Colonic mucosa (tissue), 4 donors: ENCODE results near the gene ZBTB45. TPM values are rescaled to one million over a fixed set of nuclear protein-coding genes. Genes with fewer than 3 reads are reported as not detected.

Experiments used
- DNase-seq: peaks from one replicate; pipeline ENCODE4 v3.0.0-alpha.2; 2020
- H3K27ac ChIP-seq: fragments of 200-600 bp; one replicate; pipeline ENCODE4 v1.8.0; 2021
- H3K27me3 ChIP-seq: fragments of 200-600 bp; one replicate; pipeline ENCODE4 v1.8.0; 2021
- H3K36me3 ChIP-seq: fragments of 200-600 bp; one replicate; pipeline ENCODE4 v1.8.0; 2021
- H3K4me1 ChIP-seq: fragments of 200-600 bp; one replicate; pipeline ENCODE4 v1.8.0; 2021; ENCODE audit warnings: mild to moderate bottlenecking
- H3K4me3 ChIP-seq: fragments of 200-600 bp; one replicate; pipeline ENCODE4 v1.8.0; 2021
- H3K9ac ChIP-seq, 2 donors: one replicate each; pipeline ENCODE4 v1.7.0; 2013; ENCODE audit warnings: control low read depth in 2 of 2, low read depth in 2 of 2, low read length in 2 of 2
- H3K9me3 ChIP-seq: fragments of 200-600 bp; one replicate; pipeline ENCODE4 v1.8.0; 2021
- intact Hi-C: fragments of 100-400 bp; cut with DNase I; formaldehyde crosslinking; loops from one replicate; pipeline ENCODE4 v1.14.1; 2022
- total RNA-seq, 2 donors: library from RNA; stranded (reverse); fragmentation: NEBNext Ultra II Directional in 1 of 2; extraction: Animal tissue kit (Norgen Biotek cat#: 25700) in 1 of 2; gene quantifications; one replicate each; pipeline ENCODE4 v1.2.1, GENCODE V29; 2021
- TF ChIP-seq, protein P1 (sequence below): fragments of 200-600 bp; IDR thresholded peaks from one replicate; pipeline ENCODE4 v1.8.0; 2022; ENCODE audit warnings: antibody characterized with exemption, mild to moderate bottlenecking
- donor health status: healthy.
- donor health status: DM: no; HTN: no; CAD: no.
- donor health status: DM: no; HTN: no; CAD: no.

ZBTB45 gene
- total RNA-seq, 2 donors from 2014 or later, result 13.5 to 20.2 TPM

DNA sequence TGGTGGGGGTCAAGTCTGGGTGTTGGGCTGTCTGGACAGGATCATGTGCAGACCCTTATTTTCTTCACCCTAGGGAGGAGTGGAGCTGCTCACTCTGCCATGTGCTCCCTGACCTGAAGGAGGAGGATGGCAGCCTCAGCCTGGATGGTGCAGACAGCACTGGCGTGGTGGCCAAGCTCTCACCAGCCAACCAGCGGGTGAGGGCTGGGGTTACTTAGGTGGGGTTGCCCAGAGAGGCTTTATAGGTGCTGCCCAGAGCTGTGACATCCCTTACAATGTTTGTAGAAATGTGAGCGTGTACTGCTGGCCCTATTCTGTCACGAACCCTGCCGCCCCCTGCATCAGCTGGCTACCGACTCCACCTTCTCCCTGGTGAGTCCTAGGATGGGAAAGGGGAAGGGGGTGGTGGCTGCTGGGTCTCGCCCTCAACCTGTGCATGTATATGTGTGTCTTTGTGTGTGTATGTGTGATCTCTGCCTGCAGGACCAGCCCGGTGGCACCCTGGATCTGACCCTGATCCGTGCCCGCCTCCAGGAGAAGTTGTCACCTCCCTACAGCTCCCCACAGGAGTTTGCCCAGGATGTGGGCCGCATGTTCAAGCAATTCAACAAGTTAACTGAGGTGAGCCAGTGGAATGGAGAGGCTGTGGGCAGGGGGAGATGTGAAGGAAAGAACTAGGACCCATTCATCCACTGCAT, 30.2 kb upstream of the ZBTB45 start:
- no peaks in the 10 kb centered on the region for H3K27me3 ChIP-seq
- no peak for DNase-seq
- H3K4me1 ChIP-seq, result peaks cover 20% of the 10 kb centered on the region
- peaks cover 31% of the 10 kb centered on the region for H3K36me3 ChIP-seq
- no peak overlapping the region for H3K27ac ChIP-seq
- H3K4me3 ChIP-seq, result no peak overlapping the region
- TF ChIP-seq, protein P1, sequence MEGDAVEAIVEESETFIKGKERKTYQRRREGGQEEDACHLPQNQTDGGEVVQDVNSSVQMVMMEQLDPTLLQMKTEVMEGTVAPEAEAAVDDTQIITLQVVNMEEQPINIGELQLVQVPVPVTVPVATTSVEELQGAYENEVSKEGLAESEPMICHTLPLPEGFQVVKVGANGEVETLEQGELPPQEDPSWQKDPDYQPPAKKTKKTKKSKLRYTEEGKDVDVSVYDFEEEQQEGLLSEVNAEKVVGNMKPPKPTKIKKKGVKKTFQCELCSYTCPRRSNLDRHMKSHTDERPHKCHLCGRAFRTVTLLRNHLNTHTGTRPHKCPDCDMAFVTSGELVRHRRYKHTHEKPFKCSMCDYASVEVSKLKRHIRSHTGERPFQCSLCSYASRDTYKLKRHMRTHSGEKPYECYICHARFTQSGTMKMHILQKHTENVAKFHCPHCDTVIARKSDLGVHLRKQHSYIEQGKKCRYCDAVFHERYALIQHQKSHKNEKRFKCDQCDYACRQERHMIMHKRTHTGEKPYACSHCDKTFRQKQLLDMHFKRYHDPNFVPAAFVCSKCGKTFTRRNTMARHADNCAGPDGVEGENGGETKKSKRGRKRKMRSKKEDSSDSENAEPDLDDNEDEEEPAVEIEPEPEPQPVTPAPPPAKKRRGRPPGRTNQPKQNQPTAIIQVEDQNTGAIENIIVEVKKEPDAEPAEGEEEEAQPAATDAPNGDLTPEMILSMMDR, result no peak
- intact Hi-C loops, result no loop called here
- no peaks in the 10 kb centered on the region for H3K9me3 ChIP-seq
- H3K9ac ChIP-seq, result no peak overlapping the region

DNA sequence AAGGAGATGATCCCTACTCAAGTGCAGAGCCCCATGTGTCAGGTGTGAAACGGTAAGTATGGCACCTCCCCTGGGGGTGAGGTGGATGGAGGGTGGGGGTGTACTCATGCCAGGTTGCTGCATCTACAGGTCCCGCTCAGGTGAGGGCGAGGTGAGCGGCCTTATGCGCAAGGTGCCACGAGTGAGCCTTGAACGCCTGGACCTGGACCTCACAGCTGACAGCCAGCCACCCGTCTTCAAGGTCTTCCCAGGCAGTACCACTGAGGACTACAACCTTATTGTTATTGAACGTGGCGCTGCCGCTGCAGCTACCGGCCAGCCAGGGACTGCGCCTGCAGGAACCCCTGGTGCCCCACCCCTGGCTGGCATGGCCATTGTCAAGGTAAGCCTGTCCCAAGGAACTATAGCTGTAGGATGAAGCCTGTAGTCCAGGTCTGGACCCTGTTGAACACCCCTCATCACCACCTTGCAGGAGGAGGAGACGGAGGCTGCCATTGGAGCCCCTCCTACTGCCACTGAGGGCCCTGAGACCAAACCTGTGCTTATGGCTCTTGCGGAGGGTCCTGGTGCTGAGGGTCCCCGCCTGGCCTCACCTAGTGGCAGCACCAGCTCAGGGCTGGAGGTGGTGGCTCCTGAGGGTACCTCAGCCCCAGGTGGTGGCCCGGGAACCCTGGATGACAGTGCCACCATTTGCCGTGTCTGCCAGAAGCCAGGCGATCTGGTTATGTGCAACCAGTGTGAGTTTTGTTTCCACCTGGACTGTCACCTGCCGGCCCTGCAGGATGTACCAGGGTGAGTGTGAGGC, 29.5 kb upstream of the ZBTB45 start:
- Histone ChIP-seq H3K27me3 (no peaks in the 10 kb centered on the region), H3K27ac (no peak overlapping the region), H3K4me3 (no peak overlapping the region), H3K4me1 (peaks cover 17% of the 10 kb centered on the region), H3K9ac (no peak overlapping the region), H3K36me3 (peaks cover 31% of the 10 kb centered on the region), H3K9me3 (no peaks in the 10 kb centered on the region)
- DNase-seq, result no peak
- TF ChIP-seq, protein P1, result no peak
- intact Hi-C loops, result no loop called here

DNA sequence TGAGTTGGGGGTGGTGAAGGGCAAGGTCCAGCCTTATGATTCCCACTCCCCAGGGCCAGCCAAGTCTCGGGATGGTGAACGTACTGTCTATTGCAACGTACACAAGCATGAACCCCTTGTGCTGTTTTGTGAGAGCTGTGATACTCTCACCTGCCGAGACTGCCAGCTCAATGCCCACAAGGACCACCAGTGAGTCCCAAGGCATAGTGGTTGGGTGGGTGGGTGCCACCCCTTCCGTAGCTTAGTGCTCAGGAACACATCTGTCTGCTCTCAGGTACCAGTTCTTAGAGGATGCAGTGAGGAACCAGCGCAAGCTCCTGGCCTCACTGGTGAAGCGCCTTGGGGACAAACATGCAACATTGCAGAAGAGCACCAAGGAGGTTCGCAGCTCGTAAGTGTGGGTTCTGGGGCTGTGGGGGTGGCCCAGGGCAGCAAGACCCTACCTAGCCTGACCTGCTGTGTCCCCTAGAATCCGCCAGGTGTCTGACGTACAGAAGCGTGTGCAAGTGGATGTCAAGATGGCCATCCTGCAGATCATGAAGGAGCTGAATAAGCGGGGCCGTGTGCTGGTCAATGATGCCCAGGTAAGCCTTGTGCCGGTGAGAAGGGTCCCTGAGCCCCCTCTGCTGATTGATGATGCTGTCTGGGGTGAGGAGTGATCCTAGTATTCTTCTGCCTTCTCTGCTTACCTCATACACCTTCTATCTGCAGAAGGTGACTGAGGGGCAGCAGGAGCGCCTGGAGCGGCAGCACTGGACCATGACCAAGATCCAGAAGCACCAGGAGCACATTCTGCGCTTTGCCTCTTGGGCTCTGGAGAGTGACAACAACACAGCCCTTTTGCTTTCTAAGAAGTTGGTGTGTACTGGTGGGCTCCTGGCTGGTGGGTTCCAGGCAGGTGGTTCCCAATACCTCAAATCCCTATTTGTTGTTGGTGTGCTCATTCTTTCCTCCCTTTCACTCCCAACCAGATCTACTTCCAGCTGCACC, 28.0 kb upstream of the ZBTB45 start:
- TF ChIP-seq, protein P1, result no peak
- intact Hi-C loops, result no loop called here
- Histone ChIP-seq H3K9me3 (no peaks in the 10 kb centered on the region), H3K36me3 (peaks cover 31% of the 10 kb centered on the region), H3K4me3 (no peak overlapping the region), H3K4me1 (peaks cover 13% of the 10 kb centered on the region), H3K9ac (no peak overlapping the region), H3K27me3 (no peaks in the 10 kb centered on the region), H3K27ac (no peak overlapping the region)
- no peak for DNase-seq

DNA sequence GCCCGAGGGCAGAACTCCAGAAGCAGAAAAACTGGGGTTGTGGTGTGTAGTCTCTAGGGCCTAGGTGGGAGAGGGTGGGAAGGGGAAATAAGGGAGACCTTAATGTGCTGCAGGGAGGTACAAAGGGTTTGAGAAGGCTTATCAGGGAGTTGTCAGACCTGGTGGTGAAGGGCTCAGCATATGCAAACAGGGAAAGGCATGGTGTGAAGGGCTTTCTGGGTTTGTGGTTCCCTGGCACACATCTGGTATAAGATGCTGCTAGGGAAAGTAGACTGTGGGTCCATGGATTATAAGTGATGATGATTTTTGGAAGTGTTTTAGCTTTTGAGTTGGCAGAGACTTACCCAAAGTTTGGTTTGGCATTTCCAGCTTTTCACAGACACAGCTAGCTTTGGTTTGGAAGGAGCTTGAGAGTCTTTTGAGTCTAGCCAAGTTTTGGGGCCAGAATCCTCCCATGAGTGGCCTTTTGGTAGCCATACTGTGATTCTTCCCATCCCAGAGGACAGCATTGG, 26.5 kb upstream of the ZBTB45 start:
- Histone ChIP-seq H3K27me3 (no peaks in the 10 kb centered on the region), H3K4me1 (peaks cover 13% of the 10 kb centered on the region), H3K4me3 (peak overlapping the region; percentile 90), H3K27ac (no peak overlapping the region), H3K9me3 (no peaks in the 10 kb centered on the region), H3K36me3 (peaks cover 31% of the 10 kb centered on the region), H3K9ac (peak overlapping the region; percentile 75 to 92)
- intact Hi-C loops, result no loop called here
- DNase-seq, result no peak
- TF ChIP-seq, protein P1, result no peak
